Liver (tissue), 3 donors: ENCODE results near the gene VEPH1.

Experiments
- HNF4A ChIP-seq, 2 donors: conservative IDR thresholded peaks; 2 replicates each; pipeline ENCODE4 v1.6.1; 2016; ENCODE audit warnings: antibody characterized with exemption in 2 of 2, mild to moderate bottlenecking in 2 of 2
- HNF4G ChIP-seq: IDR thresholded peaks from 2 replicates; pipeline ENCODE4 v1.6.1; 2016; ENCODE audit warnings: antibody characterized with exemption
- JUND ChIP-seq, 2 donors: IDR thresholded peaks; 2 replicates each; pipeline ENCODE4 v1.6.1; 2016; ENCODE audit warnings: antibody characterized with exemption in 2 of 2
- RAD21 ChIP-seq, 2 donors: IDR thresholded peaks; 2 replicates each; pipeline ENCODE4 v1.6.1; 2016; ENCODE audit warnings: antibody characterized with exemption in 2 of 2, mild to moderate bottlenecking in 2 of 2
- YY1 ChIP-seq: IDR thresholded peaks from 2 replicates; pipeline ENCODE4 v1.6.1; 2016; ENCODE audit warnings: antibody characterized with exemption, mild to moderate bottlenecking
- TF ChIP-seq, protein P1 (sequence below): fragments of 150-350 bp; IDR thresholded peaks from 2 replicates; pipeline ENCODE4 v1.5.1; 2017; ENCODE audit warnings: improper control_type of control experiment, low read depth, low read length; ENCODE audit not compliant: missing input control
- TF ChIP-seq, protein P2 (sequence below): IDR thresholded peaks from 2 replicates; pipeline ENCODE4 v1.6.1; 2016; ENCODE audit warnings: antibody characterized with exemption
- donor health status: healthy.
- donor health status: healthy.

- TF ChIP-seq, protein P1, sequence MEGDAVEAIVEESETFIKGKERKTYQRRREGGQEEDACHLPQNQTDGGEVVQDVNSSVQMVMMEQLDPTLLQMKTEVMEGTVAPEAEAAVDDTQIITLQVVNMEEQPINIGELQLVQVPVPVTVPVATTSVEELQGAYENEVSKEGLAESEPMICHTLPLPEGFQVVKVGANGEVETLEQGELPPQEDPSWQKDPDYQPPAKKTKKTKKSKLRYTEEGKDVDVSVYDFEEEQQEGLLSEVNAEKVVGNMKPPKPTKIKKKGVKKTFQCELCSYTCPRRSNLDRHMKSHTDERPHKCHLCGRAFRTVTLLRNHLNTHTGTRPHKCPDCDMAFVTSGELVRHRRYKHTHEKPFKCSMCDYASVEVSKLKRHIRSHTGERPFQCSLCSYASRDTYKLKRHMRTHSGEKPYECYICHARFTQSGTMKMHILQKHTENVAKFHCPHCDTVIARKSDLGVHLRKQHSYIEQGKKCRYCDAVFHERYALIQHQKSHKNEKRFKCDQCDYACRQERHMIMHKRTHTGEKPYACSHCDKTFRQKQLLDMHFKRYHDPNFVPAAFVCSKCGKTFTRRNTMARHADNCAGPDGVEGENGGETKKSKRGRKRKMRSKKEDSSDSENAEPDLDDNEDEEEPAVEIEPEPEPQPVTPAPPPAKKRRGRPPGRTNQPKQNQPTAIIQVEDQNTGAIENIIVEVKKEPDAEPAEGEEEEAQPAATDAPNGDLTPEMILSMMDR, result no peak
- TF ChIP-seq YY1 (no peak), HNF4G (no peak), HNF4A (conservative IDR thresholded peaks at IDR 0.05) (no peak), RAD21 (IDR thresholded peaks at IDR 0.05) (no peak), JUND (IDR thresholded peaks at IDR 0.05) (no peak)
- TF ChIP-seq, protein P2, sequence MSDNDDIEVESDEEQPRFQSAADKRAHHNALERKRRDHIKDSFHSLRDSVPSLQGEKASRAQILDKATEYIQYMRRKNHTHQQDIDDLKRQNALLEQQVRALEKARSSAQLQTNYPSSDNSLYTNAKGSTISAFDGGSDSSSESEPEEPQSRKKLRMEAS, result no peak
These were observed 111.1 kb downstream of the VEPH1 start for GRCh38 chr3:157392104-157392503.
